Prostate gland (tissue), 2 donors: ENCODE results near the gene TOMM70. TPM values are rescaled to one million over a fixed set of nuclear protein-coding genes. Genes with fewer than 3 reads are reported as not detected.
A peak's percentile ranks its signal among the peaks of the same experiment; 100 is the strongest.
"Not testable (repeated sequence)": the region's sequence is repeated elsewhere in the genome, so short reads cannot be mapped to it uniquely, and the experiment has no call there.

Experiments used
- DNase-seq: peaks from one replicate; pipeline ENCODE4 v3.0.0-alpha.2; 2019; ENCODE audit warnings: low spot score
- H3K27ac ChIP-seq, 2 donors: fragments of 200-600 bp; sonication (generic); 2 replicates each; pipeline ENCODE4 v1.5.1; 2017 to 2019
- H3K27me3 ChIP-seq: fragments of 200-600 bp; sonication (generic); replicated peaks from 2 replicates; pipeline ENCODE4 v1.5.1; 2019; ENCODE audit not compliant: insufficient read depth
- H3K36me3 ChIP-seq, 2 donors: fragments of 200-600 bp; sonication (generic); 1 replicate in 1 of 2; 2 replicates in 1 of 2; pipeline versions ENCODE4 v1.5.1 to v1.8.1; 2017 to 2019
- H3K4me1 ChIP-seq: fragments of 200-600 bp; sonication (generic); replicated peaks from 2 replicates; pipeline ENCODE4 v1.5.1; 2019
- H3K4me3 ChIP-seq, 2 donors: fragments of 200-600 bp; sonication (generic); 2 replicates each; pipeline ENCODE4 v1.5.1; 2017 to 2019
- H3K9me3 ChIP-seq: fragments of 200-600 bp; sonication (generic); 2 replicates; pipeline ENCODE4 v1.5.1; 2017
- POLR2A ChIP-seq: fragments of 450-650 bp; IDR thresholded peaks from one replicate; pipeline ENCODE4 v1.6.1; 2016; ENCODE audit warnings: antibody characterized with exemption, mild to moderate bottlenecking
- POLR2AphosphoS5 ChIP-seq: sonication (generic); formaldehyde crosslinking; IDR thresholded peaks from one replicate; pipeline ENCODE4 v1.6.1; 2017; ENCODE audit warnings: antibody characterized with exemption
- WGBS: methylation state at CpG from one replicate; pipeline ENCODE4 v1.1.5; 2018; 5-methylcytosine and 5-hydroxymethylcytosine counted together
- intact Hi-C: fragments of 100-400 bp; cut with DNase I; formaldehyde crosslinking; loops from one replicate; pipeline ENCODE4 v1.14.2; 2022
- total RNA-seq, 2 donors: library from RNA; depleted of rRNA; stranded (reverse); fragments of >200 nt; gene quantifications; one replicate each; pipeline ENCODE4 v1.1.0, GENCODE V29; 2016
- TF ChIP-seq, protein P1 (sequence below), 4 experiments: fragments of 200-600 bp in 2 of 4; fragments of 450-650 bp in 2 of 4; sonication (generic) in 2 of 4; IDR thresholded peaks; 1 replicate in 3 of 4; 2 replicates in 1 of 4; pipeline ENCODE4 v1.5.1; 2016 to 2019; ENCODE audit warnings: antibody characterized with exemption in 4 of 4, mild to moderate bottlenecking in 2 of 4, moderate library complexity in 2 of 4

Gene TOMM70
- total RNA-seq, 2 donors from 2014 or later: 34.0 to 36.1 TPM

- 90% methylated on average over 5 of the region's 5 CpGs for WGBS
- H3K36me3 ChIP-seq: no peaks in the 10 kb centered on the region
- H3K27me3 ChIP-seq: no peaks in the 10 kb centered on the region
- no peak for DNase-seq
- intact Hi-C loops: loop anchor here (10.0 kb wide), 1 partner anchor 74 kb away; the partner anchor contains the start of genes LNP1 and TOMM70
- no peaks in the 10 kb centered on the region for H3K9me3 ChIP-seq
- H3K4me3 ChIP-seq: no peak overlapping the region
- TF ChIP-seq, protein P1, sequence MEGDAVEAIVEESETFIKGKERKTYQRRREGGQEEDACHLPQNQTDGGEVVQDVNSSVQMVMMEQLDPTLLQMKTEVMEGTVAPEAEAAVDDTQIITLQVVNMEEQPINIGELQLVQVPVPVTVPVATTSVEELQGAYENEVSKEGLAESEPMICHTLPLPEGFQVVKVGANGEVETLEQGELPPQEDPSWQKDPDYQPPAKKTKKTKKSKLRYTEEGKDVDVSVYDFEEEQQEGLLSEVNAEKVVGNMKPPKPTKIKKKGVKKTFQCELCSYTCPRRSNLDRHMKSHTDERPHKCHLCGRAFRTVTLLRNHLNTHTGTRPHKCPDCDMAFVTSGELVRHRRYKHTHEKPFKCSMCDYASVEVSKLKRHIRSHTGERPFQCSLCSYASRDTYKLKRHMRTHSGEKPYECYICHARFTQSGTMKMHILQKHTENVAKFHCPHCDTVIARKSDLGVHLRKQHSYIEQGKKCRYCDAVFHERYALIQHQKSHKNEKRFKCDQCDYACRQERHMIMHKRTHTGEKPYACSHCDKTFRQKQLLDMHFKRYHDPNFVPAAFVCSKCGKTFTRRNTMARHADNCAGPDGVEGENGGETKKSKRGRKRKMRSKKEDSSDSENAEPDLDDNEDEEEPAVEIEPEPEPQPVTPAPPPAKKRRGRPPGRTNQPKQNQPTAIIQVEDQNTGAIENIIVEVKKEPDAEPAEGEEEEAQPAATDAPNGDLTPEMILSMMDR (IDR thresholded peaks at IDR 0.05): no peak
- TF ChIP-seq POLR2A: no peak
- no peak for TF ChIP-seq POLR2AphosphoS5
- no peak overlapping the region for H3K27ac ChIP-seq
- H3K4me1 ChIP-seq: no peaks in the 10 kb centered on the region
Measured at GRCh38 chr3:100330651-100331050, 70.2 kb downstream of the TOMM70 start.

- DNase-seq: peak; percentile 33
- 61% methylated on average over 4 of the region's 4 CpGs for WGBS
- no peak overlapping the region for H3K4me3 ChIP-seq
- no peaks in the 10 kb centered on the region for H3K36me3 ChIP-seq
- intact Hi-C loops: loop anchor here (10.0 kb wide), 1 partner anchor 75 kb away; the partner anchor contains the start of genes LNP1 and TOMM70
- TF ChIP-seq POLR2AphosphoS5: peak; percentile 67
- TF ChIP-seq, protein P1 (IDR thresholded peaks at IDR 0.05): no peak
- H3K27ac ChIP-seq: no peak overlapping the region
- H3K9me3 ChIP-seq: no peaks in the 10 kb centered on the region
- H3K4me1 ChIP-seq: no peaks in the 10 kb centered on the region
- no peaks in the 10 kb centered on the region for H3K27me3 ChIP-seq
Measured at GRCh38 chr3:100329800-100330489, 70.9 kb downstream of the TOMM70 start.

- DNase-seq, H3K4me3 ChIP-seq, H3K27me3 ChIP-seq, H3K9me3 ChIP-seq, H3K36me3 ChIP-seq, intact Hi-C loops, H3K27ac ChIP-seq, H3K4me1 ChIP-seq: not testable (repeated sequence)
- WGBS: 88% methylated on average over 5 of the region's 5 CpGs
Measured at GRCh38 chr3:100327377-100327776, 73.5 kb downstream of the TOMM70 start.

- Histone ChIP-seq H3K27me3 (no peaks in the 10 kb centered on the region), H3K9me3 (no peaks in the 10 kb centered on the region), H3K4me3 (no peak overlapping the region), H3K27ac (no peak overlapping the region), H3K36me3 (no peaks in the 10 kb centered on the region), H3K4me1 (no peaks in the 10 kb centered on the region)
- TF ChIP-seq POLR2A (no peak), POLR2AphosphoS5 (no peak)
- TF ChIP-seq, protein P1 (IDR thresholded peaks at IDR 0.05): no peak
- no peak for DNase-seq
- intact Hi-C loops: no loop called here
Measured at GRCh38 chr3:100325827-100326226, 75.1 kb downstream of the TOMM70 start.

DNA sequence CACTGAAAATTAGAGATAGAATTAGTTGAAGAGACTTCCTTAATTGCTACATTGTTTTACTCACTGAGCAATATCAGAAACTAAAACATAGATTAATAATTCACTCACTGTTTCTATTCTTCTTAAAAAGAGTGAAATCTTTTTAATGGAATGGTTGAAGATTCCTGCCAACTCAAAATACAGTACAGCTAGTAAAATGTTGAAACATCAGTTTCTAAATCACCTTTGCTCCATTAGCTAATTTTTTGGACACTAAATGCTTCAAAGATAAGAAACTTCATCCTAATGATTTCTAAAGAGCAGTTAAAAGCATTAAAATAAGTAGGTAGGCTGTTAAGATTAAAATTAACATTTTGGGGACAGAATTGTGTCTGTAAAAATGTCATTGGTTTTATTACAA lies 76.8 kb downstream of the TOMM70 start:
- no peak for TF ChIP-seq POLR2AphosphoS5
- TF ChIP-seq POLR2A: no peak
- TF ChIP-seq, protein P1 (IDR thresholded peaks at IDR 0.05): no peak
- Histone ChIP-seq H3K4me1 (no peaks in the 10 kb centered on the region), H3K36me3 (peaks cover 0 to 4% of the 10 kb centered on the region in 2 donors), H3K4me3 (no peak overlapping the region), H3K9me3 (no peaks in the 10 kb centered on the region), H3K27ac (no peak overlapping the region), H3K27me3 (no peaks in the 10 kb centered on the region)
- intact Hi-C loops: no loop called here
- no peak for DNase-seq
